ENCODE measurements around the gene JAZF1.

JAZF1 gene

GRCh38 chr7:27873981-27874957, 306.3 kb downstream of the JAZF1 start:
- Histone ChIP-seq H3K4me1 (ENCODE audit: control insufficient read depth, insufficient read depth, low read length) (peaks cover 7% of the 10 kb centered on the region), H3K27ac (ENCODE audit: low read depth, low read length) (no peak overlapping the region), H3K4me3 (ENCODE audit: low read length) (peak overlapping the region; percentile 16), H3K36me3 (ENCODE audit: control insufficient read depth, insufficient read depth, low read length) (no peaks in the 10 kb centered on the region), H3K27me3 (ENCODE audit: control insufficient read depth, insufficient read depth, low read length) (no peaks in the 10 kb centered on the region), H3K9ac (ENCODE audit: low read length) (no peak overlapping the region)

DNA sequence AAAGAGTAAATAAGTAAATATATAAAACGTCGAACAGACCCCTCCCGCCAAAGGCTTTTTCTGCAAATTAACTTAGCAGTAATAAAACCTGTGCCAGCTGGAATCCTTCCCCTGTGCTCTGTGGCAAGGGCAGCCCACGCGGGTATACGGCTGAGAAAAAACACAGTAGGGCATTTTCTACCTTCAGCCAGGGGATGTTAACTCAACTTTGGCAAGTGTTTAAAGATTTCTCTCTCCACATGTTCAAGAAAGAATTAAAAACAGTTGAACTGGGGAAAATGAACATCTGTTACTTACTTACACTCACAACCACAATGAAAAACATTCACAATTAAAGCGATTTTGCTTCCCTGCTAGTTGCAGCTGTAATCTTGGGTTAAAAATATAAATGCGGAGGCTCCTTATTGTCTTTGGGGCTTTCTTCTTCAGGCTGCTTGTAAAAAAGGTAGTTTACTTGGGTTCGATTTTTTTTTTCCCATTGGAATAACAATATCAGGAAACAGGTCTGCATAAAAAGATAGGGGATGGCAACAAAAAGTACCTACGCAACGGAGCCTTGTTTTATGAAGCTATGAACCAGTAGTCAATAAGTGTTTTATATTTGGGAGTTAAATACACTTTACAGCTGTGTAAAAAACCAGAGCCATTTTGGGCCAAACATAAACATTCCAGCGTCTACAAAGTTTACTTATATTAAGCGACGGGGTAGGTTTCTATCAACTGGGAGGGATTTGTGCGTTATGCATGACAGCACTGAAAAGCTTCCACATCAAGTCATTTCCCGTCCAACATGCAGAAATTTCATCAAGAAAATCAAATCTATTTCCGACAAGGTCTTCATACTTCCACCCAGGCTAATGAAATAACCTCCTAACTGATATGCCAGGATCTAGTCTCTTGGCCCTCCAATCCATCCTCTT, 308.0 kb downstream of the JAZF1 start:
- Histone ChIP-seq H3K9ac (ENCODE audit: low read length) (no peak overlapping the region), H3K27me3 (ENCODE audit: control insufficient read depth, insufficient read depth, low read length) (no peaks in the 10 kb centered on the region), H3K4me1 (ENCODE audit: control insufficient read depth, insufficient read depth, low read length) (peaks cover 7% of the 10 kb centered on the region), H3K36me3 (ENCODE audit: control insufficient read depth, insufficient read depth, low read length) (no peaks in the 10 kb centered on the region), H3K4me3 (ENCODE audit: low read length) (no peak overlapping the region), H3K27ac (ENCODE audit: low read depth, low read length) (no peak overlapping the region)

GRCh38 chr7:27871866-27872265, 308.7 kb downstream of the JAZF1 start:
- no peak overlapping the region for H3K4me3 ChIP-seq (ENCODE audit: low read length)
- H3K4me1 ChIP-seq (ENCODE audit: control insufficient read depth, insufficient read depth, low read length): peaks cover 7% of the 10 kb centered on the region
- H3K9ac ChIP-seq (ENCODE audit: low read length): no peak overlapping the region
- no peak overlapping the region for H3K27ac ChIP-seq (ENCODE audit: low read depth, low read length)
- H3K36me3 ChIP-seq (ENCODE audit: control insufficient read depth, insufficient read depth, low read length): no peaks in the 10 kb centered on the region
- no peaks in the 10 kb centered on the region for H3K27me3 ChIP-seq (ENCODE audit: control insufficient read depth, insufficient read depth, low read length)

GRCh38 chr7:27871086-27871485, 309.5 kb downstream of the JAZF1 start:
- H3K4me1 ChIP-seq (ENCODE audit: control insufficient read depth, insufficient read depth, low read length): peaks cover 7% of the 10 kb centered on the region
- H3K27me3 ChIP-seq (ENCODE audit: control insufficient read depth, insufficient read depth, low read length): no peaks in the 10 kb centered on the region
- H3K4me3 ChIP-seq (ENCODE audit: low read length): no peak overlapping the region
- no peak overlapping the region for H3K27ac ChIP-seq (ENCODE audit: low read depth, low read length)
- no peaks in the 10 kb centered on the region for H3K36me3 ChIP-seq (ENCODE audit: control insufficient read depth, insufficient read depth, low read length)
- H3K9ac ChIP-seq (ENCODE audit: low read length): no peak overlapping the region

DNA sequence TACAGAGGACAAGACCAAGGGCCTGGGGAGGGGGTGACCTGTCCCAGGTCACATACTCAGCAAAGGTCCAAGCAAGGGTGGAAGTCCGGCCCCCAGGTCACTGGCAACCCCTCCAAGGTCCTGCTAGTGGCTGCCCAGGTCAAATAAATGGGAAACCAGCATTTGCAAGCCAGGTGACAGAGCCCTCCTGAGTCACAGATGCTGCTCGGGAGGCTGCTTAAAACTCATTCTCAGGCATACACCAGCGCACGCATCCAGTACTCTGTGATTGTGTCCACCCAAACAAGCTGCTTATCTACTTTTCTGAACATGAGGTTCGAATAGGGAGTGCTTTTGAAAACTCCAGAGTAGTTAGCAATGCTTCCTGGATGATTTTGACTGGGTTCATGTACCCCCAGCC, 310.0 kb downstream of the JAZF1 start:
- no peak overlapping the region for H3K4me3 ChIP-seq (ENCODE audit: low read length)
- H3K36me3 ChIP-seq (ENCODE audit: control insufficient read depth, insufficient read depth, low read length): no peaks in the 10 kb centered on the region
- H3K27ac ChIP-seq (ENCODE audit: low read depth, low read length): no peak overlapping the region
- no peaks in the 10 kb centered on the region for H3K27me3 ChIP-seq (ENCODE audit: control insufficient read depth, insufficient read depth, low read length)
- no peak overlapping the region for H3K9ac ChIP-seq (ENCODE audit: low read length)
- H3K4me1 ChIP-seq (ENCODE audit: control insufficient read depth, insufficient read depth, low read length): peaks cover 7% of the 10 kb centered on the region

- Histone ChIP-seq H3K36me3 (ENCODE audit: control insufficient read depth, insufficient read depth, low read length) (no peaks in the 10 kb centered on the region), H3K4me1 (ENCODE audit: control insufficient read depth, insufficient read depth, low read length) (peaks cover 7% of the 10 kb centered on the region), H3K9ac (ENCODE audit: low read length) (no peak overlapping the region), H3K4me3 (ENCODE audit: low read length) (no peak overlapping the region), H3K27me3 (ENCODE audit: control insufficient read depth, insufficient read depth, low read length) (no peaks in the 10 kb centered on the region), H3K27ac (ENCODE audit: low read depth, low read length) (no peak overlapping the region)
Observed at GRCh38 chr7:27869056-27869455, 311.5 kb downstream of the JAZF1 start.

GRCh38 chr7:27868131-27868550, 312.5 kb downstream of the JAZF1 start:
- H3K4me3 ChIP-seq (ENCODE audit: low read length): no peak overlapping the region
- H3K9ac ChIP-seq (ENCODE audit: low read length): no peak overlapping the region
- no peak overlapping the region for H3K27ac ChIP-seq (ENCODE audit: low read depth, low read length)
- H3K36me3 ChIP-seq (ENCODE audit: control insufficient read depth, insufficient read depth, low read length): no peaks in the 10 kb centered on the region
- H3K27me3 ChIP-seq (ENCODE audit: control insufficient read depth, insufficient read depth, low read length): no peaks in the 10 kb centered on the region
- peaks cover 5% of the 10 kb centered on the region for H3K4me1 ChIP-seq (ENCODE audit: control insufficient read depth, insufficient read depth, low read length)

DNA sequence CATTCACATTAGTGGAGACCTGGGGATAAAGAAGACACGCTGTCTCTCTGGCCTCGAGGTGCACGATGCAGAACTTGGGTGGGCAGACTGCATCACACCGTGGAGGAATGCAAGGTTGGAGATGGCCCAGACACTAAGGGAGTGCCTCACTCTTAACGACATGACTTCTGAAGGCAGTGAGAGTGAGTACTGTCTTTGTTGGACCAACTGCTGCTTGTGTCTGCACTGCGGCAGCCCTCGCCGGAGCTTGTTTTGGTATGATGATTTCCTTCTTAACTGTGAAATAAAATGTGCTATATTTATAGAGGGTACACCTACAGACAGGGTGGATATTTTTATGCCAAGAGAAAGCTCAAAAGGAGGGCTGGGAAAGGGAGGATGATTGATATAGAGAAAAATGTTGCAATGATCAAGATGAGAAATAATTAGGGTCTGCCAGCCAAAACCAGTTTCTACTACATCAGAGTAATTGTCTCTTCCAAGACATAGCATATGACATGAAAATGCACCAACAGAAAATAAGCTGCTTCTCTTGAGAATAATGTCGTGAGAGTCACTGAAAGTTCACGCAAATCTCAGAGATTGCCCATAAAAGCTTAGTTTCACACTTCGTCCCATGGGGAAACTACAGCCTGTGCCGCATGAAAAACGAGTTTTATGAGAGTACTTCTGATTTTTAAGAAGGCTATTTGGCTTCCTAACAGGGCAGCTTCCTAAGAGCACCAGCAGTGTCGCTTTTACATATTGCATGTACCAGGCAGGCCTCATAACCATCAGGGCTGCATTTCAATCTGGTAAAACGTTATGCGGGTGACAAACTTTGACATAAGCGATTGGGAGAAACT, 313.5 kb downstream of the JAZF1 start:
- Histone ChIP-seq H3K36me3 (ENCODE audit: control insufficient read depth, insufficient read depth, low read length) (no peaks in the 10 kb centered on the region), H3K9ac (ENCODE audit: low read length) (no peak overlapping the region), H3K4me1 (ENCODE audit: control insufficient read depth, insufficient read depth, low read length) (no peaks in the 10 kb centered on the region), H3K27me3 (ENCODE audit: control insufficient read depth, insufficient read depth, low read length) (no peaks in the 10 kb centered on the region), H3K27ac (ENCODE audit: low read depth, low read length) (no peak overlapping the region), H3K4me3 (ENCODE audit: low read length) (no peak overlapping the region)

GRCh38 chr7:27866256-27866655, 314.3 kb downstream of the JAZF1 start:
- Histone ChIP-seq H3K4me3 (ENCODE audit: low read length) (no peak overlapping the region), H3K4me1 (ENCODE audit: control insufficient read depth, insufficient read depth, low read length) (no peaks in the 10 kb centered on the region)

GRCh38 chr7:27863880-27864279, 316.7 kb downstream of the JAZF1 start:
- Histone ChIP-seq H3K4me3 (ENCODE audit: low read length) (no peak overlapping the region), H3K36me3 (ENCODE audit: control insufficient read depth, insufficient read depth, low read length) (no peaks in the 10 kb centered on the region), H3K9ac (ENCODE audit: low read length) (no peak overlapping the region), H3K27ac (ENCODE audit: low read depth, low read length) (no peak overlapping the region), H3K27me3 (ENCODE audit: control insufficient read depth, insufficient read depth, low read length) (no peaks in the 10 kb centered on the region), H3K4me1 (ENCODE audit: control insufficient read depth, insufficient read depth, low read length) (no peaks in the 10 kb centered on the region)

More at GRCh38 chr7:27866256-27866655, 314.3 kb downstream of the JAZF1 start:
- Histone ChIP-seq H3K36me3 (ENCODE audit: control insufficient read depth, insufficient read depth, low read length) (no peaks in the 10 kb centered on the region), H3K27ac (ENCODE audit: low read depth, low read length) (no peak overlapping the region), H3K9ac (ENCODE audit: low read length) (no peak overlapping the region), H3K27me3 (ENCODE audit: control insufficient read depth, insufficient read depth, low read length) (no peaks in the 10 kb centered on the region)

DNA sequence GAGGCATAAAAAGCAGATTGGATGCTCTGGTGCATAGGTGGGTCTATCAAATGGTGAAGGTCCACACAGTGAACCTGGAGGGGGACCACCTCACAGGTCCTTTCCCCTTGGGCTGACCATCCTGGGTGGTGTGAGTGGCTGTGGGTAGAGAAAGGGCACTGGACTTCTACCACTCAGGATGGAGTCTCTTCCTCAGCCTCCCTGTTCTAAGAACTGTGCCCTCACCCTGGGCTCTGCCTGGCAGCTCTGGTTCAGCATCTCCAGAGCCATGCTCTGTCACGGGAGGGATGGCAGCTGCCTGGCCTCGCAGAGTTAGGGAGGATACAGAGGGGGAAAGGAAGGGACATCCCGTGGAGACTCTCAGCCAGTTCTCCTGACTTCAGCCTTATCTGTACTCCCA, 318.8 kb downstream of the JAZF1 start:
- Histone ChIP-seq H3K4me3 (ENCODE audit: low read length) (no peak overlapping the region), H3K9ac (ENCODE audit: low read length) (no peak overlapping the region), H3K4me1 (ENCODE audit: control insufficient read depth, insufficient read depth, low read length) (no peaks in the 10 kb centered on the region), H3K27ac (ENCODE audit: low read depth, low read length) (no peak overlapping the region), H3K36me3 (ENCODE audit: control insufficient read depth, insufficient read depth, low read length) (no peaks in the 10 kb centered on the region), H3K27me3 (ENCODE audit: control insufficient read depth, insufficient read depth, low read length) (no peaks in the 10 kb centered on the region)

DNA sequence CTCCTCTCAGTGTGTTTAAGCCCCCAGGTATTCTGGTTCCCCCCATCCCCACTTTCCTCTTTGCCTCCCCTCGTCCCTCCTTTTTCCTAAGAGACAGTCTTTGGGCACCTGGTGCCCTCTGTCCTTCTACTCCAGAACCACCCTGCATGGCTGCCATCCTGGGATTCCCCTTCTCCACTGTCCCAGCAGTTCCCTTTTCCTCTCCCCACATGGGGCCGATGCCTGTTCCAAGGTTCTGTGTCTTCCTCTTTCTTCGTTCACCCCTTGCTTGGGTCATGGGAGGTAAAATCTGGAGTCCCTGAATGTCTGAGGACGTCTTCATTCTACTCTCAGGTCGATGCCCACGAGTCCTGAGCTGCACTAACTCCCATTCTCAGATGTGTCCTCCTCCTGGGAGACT, 319.8 kb downstream of the JAZF1 start:
- H3K27ac ChIP-seq (ENCODE audit: low read depth, low read length): no peak overlapping the region
- H3K4me1 ChIP-seq (ENCODE audit: control insufficient read depth, insufficient read depth, low read length): no peaks in the 10 kb centered on the region
- H3K4me3 ChIP-seq (ENCODE audit: low read length): no peak overlapping the region
- no peaks in the 10 kb centered on the region for H3K36me3 ChIP-seq (ENCODE audit: control insufficient read depth, insufficient read depth, low read length)
- no peak overlapping the region for H3K9ac ChIP-seq (ENCODE audit: low read length)
- H3K27me3 ChIP-seq (ENCODE audit: control insufficient read depth, insufficient read depth, low read length): no peaks in the 10 kb centered on the region

Data from rectal smooth muscle tissue (tissue), 1 donor.